ENCODE measurements around the gene IQCK. TPM values are rescaled to one million over a fixed set of nuclear protein-coding genes. Genes with fewer than 3 reads are reported as not detected.
"Not testable (repeated sequence)": the region's sequence is repeated elsewhere in the genome, so short reads cannot be mapped to it uniquely, and the experiment has no call there.

The IQCK gene
- 18.6 TPM for total RNA-seq (ENCODE audit: unreplicated experiment)
- long read RNA-seq, partial matches to known transcripts: 4 of 13 reads
- long read RNA-seq, other reads (novel, unspliced or antisense): 7 of 13 reads

- peak within 1 kb of the TSS; percentile 99 for H3K4me3 Mint-ChIP-seq (ENCODE audit: unreplicated experiment)
- DNase-seq (ENCODE audit: low spot score): peak; percentile 88
- peaks cover 23% of the 10 kb centered on the region for H3K36me3 Mint-ChIP-seq (ENCODE audit: low read depth, unreplicated experiment)
- peak within 1 kb of the TSS; percentile 93 for H3K27ac Mint-ChIP-seq (ENCODE audit: unreplicated experiment)
- peaks cover 62% of the 10 kb centered on the region for H3K4me1 Mint-ChIP-seq (ENCODE audit: unreplicated experiment)
- peaks cover 16% of the 10 kb centered on the region for H3K27me3 Mint-ChIP-seq (ENCODE audit: unreplicated experiment)
- no peak for TF ChIP-seq CTCF (IDR thresholded peaks at IDR 0.05; ENCODE audit: unreplicated experiment)
- no peaks in the 10 kb centered on the region for H3K9me3 Mint-ChIP-seq (ENCODE audit: unreplicated experiment)
Observed at GRCh38 chr16:19717741-19718623, at the start of gene IQCK, which contains the start of gene KNOP1. IQCK (plus strand) TSS chr16:19718271; CDS start chr16:19718307, 36 bp downstream. KNOP1 (minus strand) TSS chr16:19718227; CDS start chr16:19715035, 3,192 bp downstream.

- H3K36me3 Mint-ChIP-seq (ENCODE audit: low read depth, unreplicated experiment): peaks cover 19% of the 10 kb centered on the region
- H3K4me1 Mint-ChIP-seq (ENCODE audit: unreplicated experiment): peaks cover 5% of the 10 kb centered on the region
- H3K27me3 Mint-ChIP-seq (ENCODE audit: unreplicated experiment): no peaks in the 10 kb centered on the region
- no peak overlapping the region for H3K27ac Mint-ChIP-seq (ENCODE audit: unreplicated experiment)
- no peak for TF ChIP-seq CTCF (IDR thresholded peaks at IDR 0.05; ENCODE audit: unreplicated experiment)
- no peak for DNase-seq (ENCODE audit: low spot score)
- no peak overlapping the region for H3K4me3 Mint-ChIP-seq (ENCODE audit: unreplicated experiment)
- H3K9me3 Mint-ChIP-seq (ENCODE audit: unreplicated experiment): no peaks in the 10 kb centered on the region
Observed at GRCh38 chr16:19672378-19672777, 45.7 kb upstream of the IQCK start.

- no peaks in the 10 kb centered on the region for H3K4me1 Mint-ChIP-seq (ENCODE audit: unreplicated experiment)
- H3K27me3 Mint-ChIP-seq (ENCODE audit: unreplicated experiment): no peaks in the 10 kb centered on the region
- TF ChIP-seq CTCF (IDR thresholded peaks at IDR 0.05; ENCODE audit: unreplicated experiment): no peak
Observed at GRCh38 chr16:19674485-19674884, 43.6 kb upstream of the IQCK start.

GRCh38 chr16:19677402-19677801 lies 40.7 kb upstream of the IQCK start:
- Mint-ChIP-seq H3K4me3 (ENCODE audit: unreplicated experiment) (no peak overlapping the region), H3K36me3 (ENCODE audit: low read depth, unreplicated experiment) (peaks cover 13% of the 10 kb centered on the region), H3K9me3 (ENCODE audit: unreplicated experiment) (no peaks in the 10 kb centered on the region), H3K27me3 (ENCODE audit: unreplicated experiment) (no peaks in the 10 kb centered on the region), H3K4me1 (ENCODE audit: unreplicated experiment) (no peaks in the 10 kb centered on the region), H3K27ac (ENCODE audit: unreplicated experiment) (no peak overlapping the region)
- TF ChIP-seq CTCF (IDR thresholded peaks at IDR 0.05; ENCODE audit: unreplicated experiment): no peak
- no peak for DNase-seq (ENCODE audit: low spot score)

More at GRCh38 chr16:19674485-19674884, 43.6 kb upstream of the IQCK start:
- no peak overlapping the region for H3K4me3 Mint-ChIP-seq (ENCODE audit: unreplicated experiment)
- H3K36me3 Mint-ChIP-seq (ENCODE audit: low read depth, unreplicated experiment): peaks cover 19% of the 10 kb centered on the region
- no peak for DNase-seq (ENCODE audit: low spot score)
- H3K9me3 Mint-ChIP-seq (ENCODE audit: unreplicated experiment): no peaks in the 10 kb centered on the region
- H3K27ac Mint-ChIP-seq (ENCODE audit: unreplicated experiment): no peak overlapping the region

- H3K4me1 Mint-ChIP-seq (ENCODE audit: unreplicated experiment): no peaks in the 10 kb centered on the region
- no peak overlapping the region for H3K4me3 Mint-ChIP-seq (ENCODE audit: unreplicated experiment)
- no peaks in the 10 kb centered on the region for H3K27me3 Mint-ChIP-seq (ENCODE audit: unreplicated experiment)
- DNase-seq (ENCODE audit: low spot score): no peak
- H3K9me3 Mint-ChIP-seq (ENCODE audit: unreplicated experiment): no peaks in the 10 kb centered on the region
- H3K27ac Mint-ChIP-seq (ENCODE audit: unreplicated experiment): no peak overlapping the region
- H3K36me3 Mint-ChIP-seq (ENCODE audit: low read depth, unreplicated experiment): peaks cover 24% of the 10 kb centered on the region
- no peak for TF ChIP-seq CTCF (IDR thresholded peaks at IDR 0.05; ENCODE audit: unreplicated experiment)
Observed at GRCh38 chr16:19678804-19679203, 39.3 kb upstream of the IQCK start.

- not testable (repeated sequence) for H3K4me3 Mint-ChIP-seq (ENCODE audit: unreplicated experiment)
Observed at GRCh38 chr16:19679281-19679680, 38.8 kb upstream of the IQCK start.

More at GRCh38 chr16:19679281-19679680, 38.8 kb upstream of the IQCK start:
- H3K4me1 Mint-ChIP-seq (ENCODE audit: unreplicated experiment); DNase-seq (ENCODE audit: low spot score); H3K27ac Mint-ChIP-seq (ENCODE audit: unreplicated experiment); H3K9me3 Mint-ChIP-seq (ENCODE audit: unreplicated experiment); H3K27me3 Mint-ChIP-seq (ENCODE audit: unreplicated experiment): not testable (repeated sequence)
- H3K36me3 Mint-ChIP-seq (ENCODE audit: low read depth, unreplicated experiment): peaks cover 24% of the 10 kb centered on the region
